ENCODE measurements around the gene UGT1A5.

The UGT1A5 gene

GRCh38 chr2:233813236-233814055 is 100.7 kb downstream of the UGT1A5 start:
- peak; percentile 77 for DNase-seq

- DNase-seq = no peak
Measured at GRCh38 chr2:233814056-233814835, 101.5 kb downstream of the UGT1A5 start.

GRCh38 chr2:233815861-233816260 is 103.2 kb downstream of the UGT1A5 start:
- no peak for DNase-seq

- DNase-seq = peak; percentile 46
Measured at GRCh38 chr2:233816334-233816733, 103.6 kb downstream of the UGT1A5 start.

- DNase-seq = no peak
Measured at GRCh38 chr2:233816771-233817170, 104.1 kb downstream of the UGT1A5 start.

GRCh38 chr2:233817361-233817911 is 104.7 kb downstream of the UGT1A5 start:
- no peak for DNase-seq

GRCh38 chr2:233817995-233818638 is 105.4 kb downstream of the UGT1A5 start:
- DNase-seq = no peak

GRCh38 chr2:233818639-233819621 is 106.2 kb downstream of the UGT1A5 start:
- DNase-seq = no peak

GRCh38 chr2:233819884-233820773 is 107.4 kb downstream of the UGT1A5 start:
- DNase-seq = no peak

GRCh38 chr2:233820774-233821105 is 108.0 kb downstream of the UGT1A5 start:
- no peak for DNase-seq

GRCh38 chr2:233821196-233821595 is 108.5 kb downstream of the UGT1A5 start:
- DNase-seq = no peak

- DNase-seq = no peak
Measured at GRCh38 chr2:233821709-233822100, 109.0 kb downstream of the UGT1A5 start.

- DNase-seq = no peak
Measured at GRCh38 chr2:233822101-233822771, 109.5 kb downstream of the UGT1A5 start.

Data from NCI-H69 (cell line).